DOHH2 (cell line): ENCODE measurements around the gene MYO1A.

Experiments
- CTCF ChIP-seq: fragments of 200-600 bp; sonication (generic); IDR thresholded peaks from one replicate; pipeline ENCODE4 v1.5.1; 2014; ENCODE audit warnings: antibody characterized with exemption, mild to moderate bottlenecking, low read depth, low read length; ENCODE audit not compliant: poor library complexity, severe bottlenecking
- EZH2phosphoT487 ChIP-seq: fragments of 200-600 bp; sonication (generic); IDR thresholded peaks from 2 replicates; pipeline ENCODE4 v1.6.1; 2017; ENCODE audit warnings: borderline replicate concordance, mild to moderate bottlenecking, antibody characterized with exemption, low read length, moderate library complexity, mixed read lengths

- TF ChIP-seq CTCF (peak; percentile 93), EZH2phosphoT487 (no peak)
Observed at GRCh38 chr12:57001448-57001906, 48.5 kb downstream of the MYO1A start.
